HG02678 (cell line): ENCODE results near the gene FBXL13.
A peak's percentile ranks its signal among the peaks of the same experiment; 100 is the strongest.
"Not testable (repeated sequence)": the region's sequence is repeated elsewhere in the genome, so short reads cannot be mapped to it uniquely, and the experiment has no call there.

Experiments used
- ATAC-seq: cut with Tn5 transposase; IDR thresholded peaks from one replicate; pipeline ENCODE4 v1.9.1; 2021; ENCODE audit warnings: mild to moderate bottlenecking, moderate library complexity; ENCODE audit not compliant: unreplicated experiment

Gene FBXL13

DNA sequence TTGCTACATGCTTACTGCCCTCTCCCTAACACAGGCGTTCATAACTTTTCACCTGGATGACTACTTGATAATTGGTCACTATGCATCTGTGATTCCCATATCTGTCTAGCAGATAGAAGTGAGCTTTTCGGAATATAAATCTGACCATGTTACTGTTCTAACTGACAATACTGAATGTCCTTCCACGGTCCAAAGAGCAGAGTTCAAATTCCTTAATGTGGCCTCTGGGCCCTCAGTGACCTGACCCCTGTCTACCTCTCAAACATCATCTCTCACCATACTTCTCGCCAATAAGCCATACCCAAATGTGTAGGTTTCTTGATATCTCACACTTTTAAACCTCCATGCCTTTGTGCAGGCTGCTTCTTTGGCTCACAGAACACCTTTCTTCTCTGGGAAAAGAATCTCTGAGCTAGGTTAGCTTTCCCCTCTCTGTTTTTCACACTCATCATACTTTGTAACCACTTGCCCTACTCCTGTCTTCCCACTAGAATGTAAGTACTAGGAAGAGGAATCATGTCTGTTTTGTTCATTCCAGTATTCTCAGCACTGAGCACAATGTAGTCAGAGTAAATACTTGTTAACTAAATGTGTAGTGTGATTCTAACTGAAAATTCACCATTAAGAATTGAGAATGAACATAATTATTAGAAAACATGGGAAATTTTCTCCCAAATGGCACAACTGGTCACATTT is 201.0 kb downstream of the FBXL13 start:
- ATAC-seq: peak; percentile 23

DNA sequence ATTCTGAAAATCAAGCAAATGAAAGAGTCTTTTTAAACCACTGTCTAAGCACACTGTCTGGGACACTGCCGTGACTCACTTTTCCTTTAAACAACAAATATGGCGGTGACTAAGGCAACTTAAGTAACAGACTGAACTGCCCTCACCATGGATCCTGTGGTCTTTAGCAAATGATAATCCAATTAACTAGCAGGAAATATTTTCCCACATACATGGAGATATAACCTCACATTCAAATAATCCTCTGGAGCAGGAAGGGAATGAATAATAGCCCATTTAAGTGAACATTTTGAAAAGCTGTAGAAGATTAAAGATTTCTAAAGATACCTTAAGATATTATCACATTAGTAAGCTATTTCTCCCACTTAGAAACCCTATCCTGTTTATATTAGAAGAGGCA is 202.1 kb downstream of the FBXL13 start:
- ATAC-seq: no peak

DNA sequence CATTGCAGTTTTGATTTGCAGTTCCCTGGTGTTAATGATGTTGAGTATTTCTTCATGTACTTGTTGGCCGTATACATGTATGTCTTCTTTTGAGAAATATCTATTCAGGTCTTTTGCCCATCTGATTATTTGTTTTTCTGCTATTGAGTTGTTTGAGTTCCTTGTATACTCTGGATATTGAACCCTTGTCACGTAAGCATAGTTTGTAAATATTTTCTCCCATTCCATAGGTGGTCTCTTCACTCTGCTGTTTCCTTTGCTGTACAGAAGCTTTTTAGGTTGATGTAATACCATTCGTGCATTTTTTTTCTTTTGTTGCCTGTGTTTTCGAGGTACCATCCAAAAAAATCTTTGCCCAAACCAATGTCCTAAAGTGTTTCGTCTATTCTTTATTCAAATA is 205.4 kb downstream of the FBXL13 start:
- no peak for ATAC-seq

DNA sequence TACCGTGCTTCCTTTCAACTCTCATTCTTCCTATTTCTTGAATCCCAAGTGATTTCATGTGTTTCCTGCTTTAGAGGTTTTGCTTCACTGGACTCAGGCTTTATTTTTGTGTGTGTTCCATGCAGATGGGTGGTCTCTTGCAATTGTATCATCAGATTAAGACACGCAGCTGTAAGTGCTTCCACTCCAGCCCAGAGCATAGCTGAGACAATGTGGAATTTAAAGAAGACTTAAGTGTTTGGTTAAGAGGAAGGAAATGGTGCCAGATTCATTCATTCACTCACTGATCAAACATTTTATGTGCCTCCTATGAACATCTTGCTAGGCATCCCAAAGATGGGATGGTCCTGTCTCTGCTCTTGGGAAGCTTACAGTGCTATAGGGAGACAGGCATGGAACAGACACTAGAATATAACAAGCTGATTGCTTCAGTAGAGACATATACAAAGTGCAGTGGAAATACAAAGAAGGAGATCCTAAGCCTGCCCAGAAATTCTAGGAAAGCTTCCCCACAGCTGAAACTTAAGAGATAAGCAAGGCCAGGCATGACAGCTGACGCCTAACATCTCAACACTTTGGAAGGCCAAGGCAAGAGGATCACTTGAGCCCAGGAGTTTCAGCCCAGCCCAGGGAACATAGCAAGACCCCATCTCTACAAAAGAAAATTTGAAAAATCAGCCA is 207.9 kb downstream of the FBXL13 start:
- no peak for ATAC-seq

DNA sequence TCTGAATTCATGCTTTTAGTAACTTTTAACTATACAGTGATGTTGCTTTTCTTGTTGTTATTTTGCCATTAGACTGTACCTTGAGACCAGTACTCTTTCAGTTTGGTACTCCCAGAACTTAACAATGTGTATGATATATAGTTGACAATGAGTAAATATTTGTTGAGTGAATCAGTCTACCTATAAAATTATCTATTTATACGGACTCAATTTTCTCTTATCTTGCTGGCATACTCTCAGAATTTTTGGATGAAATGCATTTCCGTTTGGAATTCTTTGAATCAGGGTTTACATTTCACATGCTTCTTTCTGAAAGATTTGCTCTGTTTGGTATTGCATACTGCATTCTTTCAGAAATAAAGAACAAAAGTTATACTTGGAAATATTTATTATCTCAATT is 209.6 kb downstream of the FBXL13 start:
- ATAC-seq: no peak

DNA sequence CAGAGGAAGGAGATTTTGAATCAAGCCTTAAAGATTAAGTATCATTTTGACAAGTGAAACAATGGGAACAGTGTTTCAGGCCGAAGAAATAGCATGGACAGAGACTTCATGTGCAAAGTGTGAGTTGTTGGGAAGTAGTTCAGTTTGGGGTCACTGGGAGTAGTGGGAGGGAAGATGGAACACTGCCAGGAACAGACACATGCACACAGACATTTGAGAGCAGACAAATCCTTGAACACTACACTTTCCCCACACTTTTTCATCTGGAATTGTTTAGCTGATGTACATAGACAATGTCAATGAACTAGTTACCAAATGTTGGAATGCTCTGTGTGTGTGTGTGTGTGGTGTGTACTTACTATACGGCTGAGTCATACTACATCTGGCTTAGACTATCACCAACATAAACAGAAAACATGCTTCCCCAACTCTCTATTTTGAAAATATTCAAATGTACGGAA is 214.2 kb downstream of the FBXL13 start:
- ATAC-seq: no peak

DNA sequence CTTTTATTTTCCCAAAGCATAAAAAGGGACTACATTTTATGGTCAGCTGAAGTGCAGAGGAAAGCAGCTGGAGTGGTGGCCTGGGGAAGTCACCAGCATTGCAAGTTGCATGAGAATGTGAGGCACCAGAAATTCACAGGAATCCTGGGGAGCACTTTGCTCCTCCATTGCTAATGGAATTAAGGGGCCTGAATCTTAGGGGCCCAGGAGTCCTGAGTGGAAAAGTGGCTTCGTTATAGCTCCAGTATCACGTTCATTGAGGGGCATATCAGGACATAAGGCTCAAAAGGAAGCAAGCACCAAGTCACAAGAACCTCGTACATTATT is 214.8 kb downstream of the FBXL13 start:
- ATAC-seq: no peak

DNA sequence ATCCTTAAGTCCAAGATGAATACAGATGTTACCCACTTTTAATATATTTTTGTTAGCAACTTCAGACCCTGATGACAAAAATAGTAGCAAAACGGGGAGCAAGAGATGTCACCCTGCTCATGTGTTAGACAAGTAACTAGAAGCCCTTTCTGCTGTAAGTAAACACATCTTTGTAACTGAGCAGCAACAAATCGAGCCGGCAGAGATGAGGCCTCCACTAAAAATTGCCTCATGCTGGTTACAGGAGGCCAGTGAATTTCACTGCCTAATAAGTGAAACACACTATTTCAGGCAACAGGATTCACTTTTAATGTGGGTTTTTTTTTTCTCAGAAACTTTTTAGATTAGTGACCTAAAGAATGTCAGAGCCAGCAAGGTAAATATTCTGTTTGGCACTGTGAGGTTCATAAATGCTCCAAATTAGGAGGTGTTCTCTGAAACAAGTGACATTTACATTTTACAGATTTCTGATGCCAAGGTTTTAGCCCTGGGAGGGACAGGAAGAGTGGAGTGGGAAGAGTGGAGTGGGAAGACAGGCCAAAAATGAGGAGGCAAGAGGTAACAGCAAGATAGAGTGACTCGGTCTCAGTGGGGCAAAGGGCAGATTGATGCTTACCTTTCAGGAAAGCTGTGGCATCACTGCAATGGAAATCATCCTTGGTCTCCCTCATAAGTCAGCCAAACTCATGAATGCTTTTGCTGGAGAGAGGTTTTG is 215.4 kb downstream of the FBXL13 start:
- ATAC-seq: no peak

DNA sequence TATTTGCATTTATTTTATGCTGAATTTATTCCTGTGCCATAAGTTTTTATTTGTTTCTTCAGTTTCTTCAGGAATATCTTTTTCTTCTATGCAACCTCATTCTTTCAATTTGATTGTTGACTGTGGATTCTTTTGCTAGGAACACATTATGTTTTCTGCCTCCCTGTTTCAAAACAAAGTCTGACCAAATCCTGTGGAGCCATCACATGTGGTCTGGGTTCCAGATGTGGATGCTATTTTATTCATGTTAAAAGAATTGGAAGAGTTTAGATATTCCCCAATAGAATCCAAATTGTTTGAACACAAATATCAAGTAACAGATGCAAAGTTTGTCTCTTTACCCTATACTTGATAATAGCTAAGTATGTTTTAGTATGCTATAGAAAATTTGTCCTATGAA is 218.6 kb downstream of the FBXL13 start:
- ATAC-seq: no peak

DNA sequence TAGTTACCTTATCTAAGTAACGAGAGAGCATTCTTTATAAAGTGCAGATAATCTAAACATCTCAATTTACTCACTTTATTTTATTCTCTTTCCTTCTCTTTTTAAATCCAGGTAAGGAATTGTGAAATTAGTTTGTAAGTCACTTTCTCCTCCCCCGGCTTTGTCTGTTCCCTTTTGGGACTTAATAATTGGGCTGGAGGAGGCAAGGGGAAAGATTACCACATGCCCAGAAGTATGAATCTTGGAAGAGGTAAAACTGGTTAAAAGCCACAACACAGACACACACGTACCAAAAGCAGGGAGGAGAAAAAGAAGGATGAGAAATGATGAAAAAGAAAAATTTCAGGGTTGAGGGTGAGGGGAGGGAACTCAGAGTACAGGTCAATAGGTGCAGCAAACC is 225.1 kb downstream of the FBXL13 start:
- no peak for ATAC-seq

DNA sequence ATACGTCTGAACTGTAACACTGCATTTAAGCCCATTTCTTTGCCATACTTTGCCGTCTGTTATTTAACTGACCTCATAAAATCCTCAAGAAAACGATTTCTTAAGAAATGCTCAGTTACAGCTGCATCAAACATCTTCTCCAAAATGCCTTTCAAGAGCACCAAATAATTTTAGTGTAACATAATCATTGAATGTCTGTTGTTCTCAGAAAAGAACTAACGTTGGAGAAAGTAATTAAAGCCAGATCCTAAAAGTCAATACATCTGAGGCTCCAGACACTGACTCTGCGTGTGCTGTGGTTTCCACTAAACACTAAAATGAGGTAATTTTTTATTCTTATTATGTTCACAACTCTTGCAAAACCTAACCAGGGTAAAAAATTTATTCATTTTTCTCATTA is 225.5 kb downstream of the FBXL13 start:
- ATAC-seq: no peak

DNA sequence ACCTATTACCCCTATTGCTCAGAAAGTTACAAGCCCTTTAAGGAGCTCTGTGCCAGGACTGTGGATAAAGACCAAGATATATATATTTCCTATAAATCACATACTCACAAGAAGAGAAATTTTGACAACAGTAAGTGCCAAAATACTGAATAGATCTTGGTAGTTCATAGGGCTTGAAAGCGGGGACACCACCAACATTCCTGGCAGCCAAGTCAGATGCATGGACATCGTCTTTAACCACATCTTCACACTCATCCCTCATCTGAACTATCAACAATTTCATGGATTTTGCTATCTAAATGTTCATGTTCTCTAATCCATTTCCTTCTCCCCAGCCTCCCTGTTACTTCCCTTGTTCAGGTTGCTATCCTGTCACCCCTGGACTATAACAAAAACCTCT is 229.2 kb downstream of the FBXL13 start:
- no peak for ATAC-seq

DNA sequence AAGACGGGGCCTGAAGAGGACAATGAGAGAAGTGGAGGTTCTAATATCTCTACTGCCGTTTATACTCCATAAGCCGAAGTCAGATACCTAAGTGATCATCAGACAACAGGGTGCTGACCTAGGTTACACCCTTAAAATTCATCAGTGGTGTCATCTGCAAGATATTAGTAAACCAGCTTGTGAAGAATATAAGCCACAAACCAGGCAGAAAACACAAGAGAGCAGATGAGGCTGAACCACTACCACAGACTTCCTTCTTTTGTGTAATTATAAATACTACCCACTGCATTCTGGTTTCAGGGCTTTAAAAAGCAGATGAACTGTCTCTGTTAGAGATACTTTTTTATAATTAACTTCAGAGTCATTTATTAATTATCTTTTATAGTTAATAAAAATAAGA is 230.7 kb downstream of the FBXL13 start:
- ATAC-seq: peak; percentile 85

DNA sequence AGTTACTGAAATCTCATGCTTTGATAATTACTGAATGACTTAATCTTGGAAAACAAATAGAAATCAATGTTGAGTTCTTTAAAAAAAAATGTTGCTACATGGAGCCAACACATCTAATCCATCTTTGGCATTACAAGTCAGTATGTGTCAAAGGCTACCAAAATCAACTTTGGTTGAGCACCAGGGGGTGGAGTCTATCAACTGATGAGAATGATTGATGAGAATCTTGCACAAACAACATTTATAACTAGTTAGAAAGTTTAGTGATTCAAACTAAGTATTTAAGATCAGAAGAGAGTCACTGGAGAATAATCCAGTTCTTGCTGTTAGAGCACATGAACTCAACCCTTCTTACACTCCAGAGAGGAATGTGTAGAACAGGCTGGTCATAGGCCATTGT is 232.3 kb downstream of the FBXL13 start:
- no peak for ATAC-seq

DNA sequence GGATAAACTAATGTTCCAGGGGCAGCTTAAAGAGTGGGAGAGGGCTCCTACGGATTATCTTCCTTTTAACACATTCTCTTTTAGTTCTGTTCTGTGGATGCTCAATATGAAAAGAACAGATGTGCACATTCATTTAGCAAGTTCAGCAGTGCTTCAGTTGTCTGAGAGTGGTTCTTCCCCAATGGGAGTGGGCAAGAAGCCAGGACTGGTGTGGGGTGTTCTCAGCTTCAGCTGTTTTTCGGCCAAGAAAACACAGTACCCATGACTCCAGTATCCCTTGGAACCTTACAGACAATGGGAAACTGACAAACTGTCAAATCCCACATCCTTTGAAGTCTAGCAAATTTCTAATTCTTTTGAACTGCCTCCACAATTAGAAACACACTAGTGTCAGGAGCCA is 233.3 kb downstream of the FBXL13 start:
- ATAC-seq: no peak

DNA sequence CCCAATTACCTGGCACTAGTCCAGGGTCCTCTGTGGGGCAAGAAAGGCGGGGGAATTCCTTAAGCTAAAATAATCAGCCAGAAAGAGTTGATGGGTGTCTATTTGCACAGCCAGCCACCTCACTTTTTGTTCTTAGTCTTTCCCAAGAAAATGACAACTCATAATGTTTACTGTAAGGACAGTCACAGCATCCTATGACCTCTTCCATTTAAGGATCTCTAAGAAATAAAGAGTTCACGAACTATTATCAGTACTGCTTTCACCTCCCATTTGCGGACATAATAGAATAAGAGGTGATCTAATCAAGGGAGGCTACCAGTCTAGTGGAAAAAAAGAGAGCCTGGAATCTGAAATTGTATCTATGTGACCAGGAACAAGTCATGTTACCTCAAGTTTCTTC is 234.2 kb downstream of the FBXL13 start:
- no peak for ATAC-seq

DNA sequence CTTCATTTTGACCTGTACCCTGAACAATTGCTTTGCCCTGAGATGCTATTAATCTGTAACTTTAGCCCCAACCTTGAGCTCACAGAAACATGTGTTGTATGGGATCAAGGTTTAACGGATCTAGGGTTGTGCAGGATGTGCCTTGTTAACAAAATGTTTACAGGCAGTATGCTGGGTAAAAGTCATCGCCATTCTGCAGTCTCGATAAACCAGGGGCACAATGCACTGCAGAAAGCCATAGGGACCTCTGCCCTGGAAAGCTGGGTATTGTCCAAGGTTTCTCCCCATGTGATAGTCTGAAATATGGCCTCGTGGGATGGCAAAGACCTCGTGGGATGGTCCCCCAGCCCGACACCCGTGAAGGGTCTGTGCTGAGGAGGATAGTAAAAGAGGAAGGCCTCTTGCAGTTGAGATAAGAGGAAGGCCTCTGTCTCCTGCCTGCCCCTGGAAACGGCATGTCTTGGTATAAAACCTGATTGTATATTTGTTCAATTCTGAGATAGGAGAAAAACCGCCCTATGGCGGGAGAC is 236.0 kb downstream of the FBXL13 start:
- not testable (repeated sequence) for ATAC-seq

DNA sequence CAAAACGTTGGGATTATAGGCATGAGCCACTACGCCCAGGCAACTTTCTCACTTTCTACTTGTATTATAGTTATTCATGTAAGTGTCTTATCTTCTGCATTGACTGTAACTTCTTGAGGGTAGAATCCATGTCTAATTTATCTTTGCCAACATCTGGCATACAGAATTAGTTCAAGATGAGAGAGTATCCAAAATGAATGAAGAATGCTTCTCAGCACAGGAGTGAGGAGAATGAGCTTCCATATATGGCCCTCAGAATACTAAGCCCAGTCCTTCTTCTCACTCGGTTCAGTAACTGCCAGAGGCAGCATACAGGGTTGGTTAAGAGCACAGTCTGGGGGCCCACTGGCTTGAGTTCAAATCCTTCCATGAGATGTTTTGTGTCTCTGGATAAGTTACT is 236.8 kb downstream of the FBXL13 start:
- no peak for ATAC-seq

DNA sequence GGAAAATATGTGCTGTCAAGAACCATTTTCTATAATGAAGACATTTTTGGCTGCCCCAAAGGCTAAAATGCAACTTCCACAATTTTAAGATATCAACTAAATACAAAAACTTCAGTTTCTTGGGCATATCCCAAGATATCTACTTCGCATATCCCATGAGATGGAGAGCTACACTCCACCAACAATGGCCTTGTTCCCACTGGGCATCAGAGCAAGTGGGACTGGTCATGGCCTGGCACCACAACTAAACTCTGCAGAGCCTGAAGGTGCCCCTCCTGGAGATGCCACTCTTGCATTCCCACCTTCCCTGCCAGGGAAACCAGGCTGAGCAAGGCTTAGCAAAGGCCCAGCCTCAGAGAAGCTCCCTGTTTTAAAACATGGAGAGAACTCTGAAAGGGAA is 237.6 kb downstream of the FBXL13 start:
- no peak for ATAC-seq

DNA sequence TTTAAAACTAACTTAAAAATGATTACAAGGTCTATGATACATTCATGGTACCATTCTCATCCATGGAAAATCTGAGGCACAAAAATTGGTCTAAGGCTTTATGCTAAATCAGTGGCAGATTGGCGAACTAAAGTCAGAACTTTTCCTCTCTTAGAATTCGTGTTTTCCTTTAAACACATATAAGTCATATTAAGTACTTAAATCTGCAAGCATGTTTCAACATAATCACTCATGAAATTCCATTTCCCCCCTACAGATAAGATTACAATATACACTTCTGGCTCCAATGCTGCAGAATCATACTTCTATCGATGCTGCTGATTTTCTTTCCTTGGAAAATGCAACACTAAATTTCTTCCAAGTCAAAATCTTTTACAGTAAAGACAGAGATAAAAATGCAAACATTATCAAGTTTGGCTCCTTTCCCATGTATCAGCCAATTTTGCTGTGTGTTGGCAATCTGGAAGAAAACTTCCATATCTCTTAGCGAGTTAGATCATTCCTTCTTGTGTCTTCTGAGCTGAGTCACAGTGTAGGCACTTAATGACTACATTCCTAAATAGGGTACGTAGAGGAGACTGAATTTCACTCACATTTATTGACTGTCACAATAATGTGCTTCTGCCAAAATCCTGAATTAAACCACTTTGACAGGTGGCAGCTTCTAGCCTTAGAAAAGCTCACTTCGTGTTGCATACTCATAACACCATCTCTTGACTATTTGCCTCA is 238.2 kb downstream of the FBXL13 start:
- no peak for ATAC-seq

DNA sequence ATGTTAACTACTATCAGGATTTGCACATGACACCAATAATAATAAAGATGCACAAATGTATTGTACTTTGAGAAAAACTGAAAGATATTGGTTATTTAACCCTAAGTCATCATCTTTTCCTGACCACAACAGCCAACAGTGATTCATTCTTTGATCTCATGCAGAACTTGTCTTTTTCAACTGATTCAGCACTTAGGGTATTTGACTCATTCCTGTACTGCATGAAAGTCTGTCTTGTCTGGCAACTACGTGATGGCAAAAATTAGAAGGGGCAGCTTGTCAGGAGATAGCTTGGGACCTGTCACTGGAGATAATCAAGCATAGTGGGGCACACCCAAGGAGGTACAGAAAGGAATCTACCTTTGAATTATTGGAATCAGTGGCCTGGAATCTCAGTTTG is 239.6 kb downstream of the FBXL13 start:
- peak; percentile 85 for ATAC-seq
